Liver (tissue), 3 donors: ENCODE results near the gene FIS1.

Source experiments
- EGR1 ChIP-seq, 2 donors: IDR thresholded peaks; 2 replicates each; pipeline ENCODE4 v1.6.1; 2016 to 2018; ENCODE audit warnings: antibody characterized with exemption in 2 of 2, low read depth in 2 of 2
- FOXA1 ChIP-seq: IDR thresholded peaks from 2 replicates; pipeline ENCODE4 v1.6.1; 2016; ENCODE audit warnings: antibody characterized with exemption
- RAD21 ChIP-seq, 2 donors: IDR thresholded peaks; 2 replicates each; pipeline ENCODE4 v1.6.1; 2016; ENCODE audit warnings: antibody characterized with exemption in 2 of 2, mild to moderate bottlenecking in 2 of 2
- SP1 ChIP-seq: IDR thresholded peaks from 2 replicates; pipeline ENCODE4 v1.6.1; 2018; ENCODE audit warnings: antibody characterized with exemption, mild to moderate bottlenecking
- YY1 ChIP-seq: IDR thresholded peaks from 2 replicates; pipeline ENCODE4 v1.6.1; 2016; ENCODE audit warnings: antibody characterized with exemption, mild to moderate bottlenecking
- TF ChIP-seq, protein P1 (sequence below): fragments of 150-350 bp; IDR thresholded peaks from 2 replicates; pipeline ENCODE4 v1.5.1; 2017; ENCODE audit warnings: improper control_type of control experiment, low read depth, low read length; ENCODE audit not compliant: missing input control
- TF ChIP-seq, protein P2 (sequence below): IDR thresholded peaks from 2 replicates; pipeline ENCODE4 v1.6.1; 2016; ENCODE audit warnings: antibody characterized with exemption, mild to moderate bottlenecking
- TF ChIP-seq, protein P3 (sequence below): IDR thresholded peaks from 2 replicates; pipeline ENCODE4 v1.6.1; 2016; ENCODE audit warnings: antibody characterized with exemption
- donor health status: healthy.
- donor health status: healthy.

DNA sequence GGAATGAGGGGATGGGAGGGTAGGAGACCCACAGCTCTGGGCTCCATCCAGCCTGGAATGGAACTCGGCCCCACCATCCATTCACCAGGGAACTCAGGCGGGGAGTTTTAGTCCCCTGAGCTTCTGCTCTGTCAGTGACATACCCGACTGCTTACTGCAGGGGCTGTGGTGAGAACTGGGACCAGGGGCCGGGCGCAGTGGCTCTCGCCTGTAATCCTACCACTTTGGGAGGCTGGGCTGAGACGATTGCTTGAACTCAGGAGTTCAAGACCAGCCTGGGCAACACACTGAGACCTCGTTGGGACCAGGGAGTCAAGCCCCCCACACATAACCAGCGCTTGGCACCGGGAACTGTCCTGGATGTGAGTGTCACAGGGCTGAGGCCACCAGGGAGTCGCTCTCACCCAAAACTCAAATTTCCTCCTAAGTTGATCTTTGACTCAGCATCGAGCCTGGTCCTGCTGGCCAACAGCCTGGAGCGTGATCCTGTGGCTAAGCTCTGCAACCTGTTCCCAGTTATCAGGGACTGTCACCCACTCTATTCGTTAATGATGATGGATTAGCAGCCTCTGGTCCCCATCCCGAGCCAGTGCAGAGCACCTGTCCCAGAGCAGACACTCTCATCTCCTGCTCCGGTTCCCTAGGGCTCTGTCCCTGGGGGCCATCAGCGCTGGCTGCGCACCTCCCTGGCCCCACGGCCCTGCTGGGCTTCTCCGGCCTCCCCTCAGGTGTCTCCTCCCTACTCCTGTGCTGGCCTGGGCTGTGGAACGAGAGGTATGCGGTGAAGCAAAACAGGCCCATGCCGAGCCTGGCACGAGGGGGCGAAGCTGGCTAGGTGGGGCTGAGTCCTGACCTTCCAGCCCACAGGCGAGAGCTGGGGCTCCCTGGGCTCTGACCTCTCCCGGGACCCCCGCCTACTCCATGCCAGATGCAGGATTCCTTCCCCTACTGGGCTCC lies 6.4 kb downstream of the FIS1 start:
- TF ChIP-seq, protein P1, sequence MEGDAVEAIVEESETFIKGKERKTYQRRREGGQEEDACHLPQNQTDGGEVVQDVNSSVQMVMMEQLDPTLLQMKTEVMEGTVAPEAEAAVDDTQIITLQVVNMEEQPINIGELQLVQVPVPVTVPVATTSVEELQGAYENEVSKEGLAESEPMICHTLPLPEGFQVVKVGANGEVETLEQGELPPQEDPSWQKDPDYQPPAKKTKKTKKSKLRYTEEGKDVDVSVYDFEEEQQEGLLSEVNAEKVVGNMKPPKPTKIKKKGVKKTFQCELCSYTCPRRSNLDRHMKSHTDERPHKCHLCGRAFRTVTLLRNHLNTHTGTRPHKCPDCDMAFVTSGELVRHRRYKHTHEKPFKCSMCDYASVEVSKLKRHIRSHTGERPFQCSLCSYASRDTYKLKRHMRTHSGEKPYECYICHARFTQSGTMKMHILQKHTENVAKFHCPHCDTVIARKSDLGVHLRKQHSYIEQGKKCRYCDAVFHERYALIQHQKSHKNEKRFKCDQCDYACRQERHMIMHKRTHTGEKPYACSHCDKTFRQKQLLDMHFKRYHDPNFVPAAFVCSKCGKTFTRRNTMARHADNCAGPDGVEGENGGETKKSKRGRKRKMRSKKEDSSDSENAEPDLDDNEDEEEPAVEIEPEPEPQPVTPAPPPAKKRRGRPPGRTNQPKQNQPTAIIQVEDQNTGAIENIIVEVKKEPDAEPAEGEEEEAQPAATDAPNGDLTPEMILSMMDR: no peak
- TF ChIP-seq RAD21 (IDR thresholded peaks at IDR 0.05) (no peak), YY1 (no peak), EGR1 (IDR thresholded peaks at IDR 0.05; ENCODE audit: low read depth in 2 of 2) (no peak), SP1 (no peak), FOXA1 (no peak)
- TF ChIP-seq, protein P2, sequence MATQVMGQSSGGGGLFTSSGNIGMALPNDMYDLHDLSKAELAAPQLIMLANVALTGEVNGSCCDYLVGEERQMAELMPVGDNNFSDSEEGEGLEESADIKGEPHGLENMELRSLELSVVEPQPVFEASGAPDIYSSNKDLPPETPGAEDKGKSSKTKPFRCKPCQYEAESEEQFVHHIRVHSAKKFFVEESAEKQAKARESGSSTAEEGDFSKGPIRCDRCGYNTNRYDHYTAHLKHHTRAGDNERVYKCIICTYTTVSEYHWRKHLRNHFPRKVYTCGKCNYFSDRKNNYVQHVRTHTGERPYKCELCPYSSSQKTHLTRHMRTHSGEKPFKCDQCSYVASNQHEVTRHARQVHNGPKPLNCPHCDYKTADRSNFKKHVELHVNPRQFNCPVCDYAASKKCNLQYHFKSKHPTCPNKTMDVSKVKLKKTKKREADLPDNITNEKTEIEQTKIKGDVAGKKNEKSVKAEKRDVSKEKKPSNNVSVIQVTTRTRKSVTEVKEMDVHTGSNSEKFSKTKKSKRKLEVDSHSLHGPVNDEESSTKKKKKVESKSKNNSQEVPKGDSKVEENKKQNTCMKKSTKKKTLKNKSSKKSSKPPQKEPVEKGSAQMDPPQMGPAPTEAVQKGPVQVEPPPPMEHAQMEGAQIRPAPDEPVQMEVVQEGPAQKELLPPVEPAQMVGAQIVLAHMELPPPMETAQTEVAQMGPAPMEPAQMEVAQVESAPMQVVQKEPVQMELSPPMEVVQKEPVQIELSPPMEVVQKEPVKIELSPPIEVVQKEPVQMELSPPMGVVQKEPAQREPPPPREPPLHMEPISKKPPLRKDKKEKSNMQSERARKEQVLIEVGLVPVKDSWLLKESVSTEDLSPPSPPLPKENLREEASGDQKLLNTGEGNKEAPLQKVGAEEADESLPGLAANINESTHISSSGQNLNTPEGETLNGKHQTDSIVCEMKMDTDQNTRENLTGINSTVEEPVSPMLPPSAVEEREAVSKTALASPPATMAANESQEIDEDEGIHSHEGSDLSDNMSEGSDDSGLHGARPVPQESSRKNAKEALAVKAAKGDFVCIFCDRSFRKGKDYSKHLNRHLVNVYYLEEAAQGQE: no peak
- TF ChIP-seq, protein P3, sequence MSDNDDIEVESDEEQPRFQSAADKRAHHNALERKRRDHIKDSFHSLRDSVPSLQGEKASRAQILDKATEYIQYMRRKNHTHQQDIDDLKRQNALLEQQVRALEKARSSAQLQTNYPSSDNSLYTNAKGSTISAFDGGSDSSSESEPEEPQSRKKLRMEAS: no peak
